ENCODE results near the gene MMP8. TPM values are rescaled to one million over a fixed set of nuclear protein-coding genes. Genes with fewer than 3 reads are reported as not detected.
A peak's percentile ranks its signal among the peaks of the same experiment; 100 is the strongest.

The MMP8 gene
- total RNA-seq, 1 donor: not detected

- no peak overlapping the region for H3K4me3 ChIP-seq (ENCODE audit: low read depth, low read length)
- TF ChIP-seq CTCF (IDR thresholded peaks at IDR 0.05; ENCODE audit: insufficient read depth, low read length): no peak
- DNase-seq (ENCODE audit: low read depth): no peak
Observed at GRCh38 chr11:102703826-102704493, 20.8 kb downstream of the MMP8 start.

- no peak for DNase-seq (ENCODE audit: low read depth)
- no peak overlapping the region for H3K4me3 ChIP-seq (ENCODE audit: low read depth, low read length)
- no peak for TF ChIP-seq CTCF (IDR thresholded peaks at IDR 0.05; ENCODE audit: insufficient read depth, low read length)
Observed at GRCh38 chr11:102695201-102695600, 29.6 kb downstream of the MMP8 start.

GRCh38 chr11:102685754-102686153 lies 39.0 kb downstream of the MMP8 start:
- no peak for TF ChIP-seq CTCF (IDR thresholded peaks at IDR 0.05; ENCODE audit: insufficient read depth, low read length)
- DNase-seq (ENCODE audit: low read depth): no peak
- no peak overlapping the region for H3K4me3 ChIP-seq (ENCODE audit: low read depth, low read length)

GRCh38 chr11:102685338-102685737 lies 39.4 kb downstream of the MMP8 start:
- peak; percentile 42 for DNase-seq (ENCODE audit: low read depth)
- H3K4me3 ChIP-seq (ENCODE audit: low read depth, low read length): no peak overlapping the region
- TF ChIP-seq CTCF (IDR thresholded peaks at IDR 0.05; ENCODE audit: insufficient read depth, low read length): no peak

GRCh38 chr11:102683277-102683676 lies 41.5 kb downstream of the MMP8 start:
- no peak for DNase-seq (ENCODE audit: low read depth)
- no peak overlapping the region for H3K4me3 ChIP-seq (ENCODE audit: low read depth, low read length)
- TF ChIP-seq CTCF (IDR thresholded peaks at IDR 0.05; ENCODE audit: insufficient read depth, low read length): no peak

- H3K4me3 ChIP-seq (ENCODE audit: low read depth, low read length): no peak overlapping the region
- peak; percentile 76 for DNase-seq (ENCODE audit: low read depth)
- no peak for TF ChIP-seq CTCF (IDR thresholded peaks at IDR 0.05; ENCODE audit: insufficient read depth, low read length)
Observed at GRCh38 chr11:102680945-102681344, 43.8 kb downstream of the MMP8 start.

- no peak for DNase-seq (ENCODE audit: low read depth)
- H3K4me3 ChIP-seq (ENCODE audit: low read depth, low read length): no peak overlapping the region
- no peak for TF ChIP-seq CTCF (IDR thresholded peaks at IDR 0.05; ENCODE audit: insufficient read depth, low read length)
Observed at GRCh38 chr11:102678022-102678421, 46.7 kb downstream of the MMP8 start.
